Neural cell (in vitro differentiated cells): Measurements from ENCODE around the gene TRPM6. TPM values are rescaled to one million over a fixed set of nuclear protein-coding genes. Genes with fewer than 3 reads are reported as not detected.

Experiments used
- H2AFZ ChIP-seq: fragments of 200-600, 300-800 bp; sonication (generic), shearing (Covaris generic); 2 replicates; pipeline ENCODE4 v1.6.0; 2014; ENCODE audit warnings: low read depth, mild to moderate bottlenecking, antibody characterized with exemption, low read length, moderate library complexity
- H3F3A ChIP-seq: fragments of 200-600 bp; shearing (Covaris generic); 2 replicates; pipeline ENCODE4 v1.6.1; 2016; ENCODE audit warnings: mild to moderate bottlenecking, moderate library complexity, mixed read lengths, antibody characterized with exemption, low read length; ENCODE audit not compliant: insufficient read depth, poor library complexity, severe bottlenecking
- H3K27ac ChIP-seq: fragments of 200-600, 300-800 bp; sonication (generic), shearing (Covaris generic); 2 replicates; pipeline ENCODE4 v1.5.1; 2014; ENCODE audit warnings: mild to moderate bottlenecking, low read length, moderate library complexity
- H3K27me3 ChIP-seq: fragments of 300-800, 200-600 bp; sonication (generic), shearing (Covaris generic); 2 replicates; pipeline ENCODE4 v1.6.0; 2014; ENCODE audit warnings: mild to moderate bottlenecking, low read depth, low read length, moderate library complexity; ENCODE audit not compliant: insufficient read depth
- H3K36me3 ChIP-seq: fragments of 300-800, 200-600 bp; sonication (generic), shearing (Covaris generic); 2 replicates; pipeline ENCODE4 v1.5.1; 2014; ENCODE audit warnings: mild to moderate bottlenecking, antibody characterized with exemption, low read length, moderate library complexity; ENCODE audit not compliant: insufficient read depth
- H3K4me2 ChIP-seq: fragments of 300-800, 200-600 bp; sonication (generic), shearing (Covaris generic); 2 replicates; pipeline ENCODE4 v1.6.0; 2014; ENCODE audit warnings: mild to moderate bottlenecking, low read length
- H3K4me3 ChIP-seq: fragments of 300-800, 200-600 bp; sonication (generic), shearing (Covaris generic); 2 replicates; pipeline ENCODE4 v1.5.1; 2014; ENCODE audit warnings: mild to moderate bottlenecking, low read length, moderate library complexity
- H3K79me2 ChIP-seq: fragments of 200-600 bp; shearing (Covaris generic); replicated peaks from 2 replicates; pipeline ENCODE4 v1.6.0; 2014; ENCODE audit warnings: mild to moderate bottlenecking, low read length, moderate library complexity; ENCODE audit not compliant: insufficient read depth
- H3K9ac ChIP-seq: fragments of 300-800, 200-600 bp; sonication (generic), shearing (Covaris generic); 2 replicates; pipeline ENCODE4 v1.6.1; 2016; ENCODE audit warnings: mild to moderate bottlenecking, low read length, mixed read lengths
- H3K9me2 ChIP-seq: fragments of 200-600 bp; shearing (Covaris generic); 2 replicates; pipeline ENCODE4 v1.6.1; 2016; ENCODE audit warnings: mild to moderate bottlenecking, low read length, mixed read lengths; ENCODE audit not compliant: insufficient read depth
- H3K9me3 ChIP-seq: fragments of 200-600, 300-800 bp; sonication (generic), shearing (Covaris generic); 2 replicates; pipeline ENCODE4 v1.6.1; 2016; ENCODE audit warnings: mild to moderate bottlenecking, mixed run types, low read length, moderate library complexity, mixed read lengths
- H4K20me1 ChIP-seq: fragments of 200-600 bp; shearing (Covaris generic); 2 replicates; pipeline ENCODE4 v1.6.1; 2016; ENCODE audit warnings: mild to moderate bottlenecking, mixed run types; ENCODE audit not compliant: insufficient read depth
- EP300 ChIP-seq: fragments of 450-650 bp; conservative IDR thresholded peaks from 2 replicates; pipeline ENCODE4 v1.6.1; 2014; ENCODE audit warnings: antibody characterized with exemption, mild to moderate bottlenecking, moderate library complexity; ENCODE audit not compliant: poor library complexity, severe bottlenecking
- EZH2 ChIP-seq: fragments of 200-600, 300-800 bp; shearing (Covaris generic), sonication (generic); IDR thresholded peaks from 2 replicates; pipeline ENCODE4 v1.6.1; 2014; ENCODE audit warnings: antibody characterized with exemption, low read length, borderline replicate concordance, mild to moderate bottlenecking; ENCODE audit not compliant: insufficient read depth, poor library complexity, severe bottlenecking
- MXI1 ChIP-seq: fragments of 450-650 bp; conservative IDR thresholded peaks from 2 replicates; pipeline ENCODE4 v1.6.1; 2014; ENCODE audit warnings: antibody characterized with exemption, mild to moderate bottlenecking; ENCODE audit not compliant: poor library complexity, severe bottlenecking
- POLR2AphosphoS5 ChIP-seq: IDR thresholded peaks from 2 replicates; pipeline ENCODE4 v1.6.1; 2012
- RAD21 ChIP-seq: fragments of 450-650 bp; conservative IDR thresholded peaks from 2 replicates; pipeline ENCODE4 v1.6.1; 2014; ENCODE audit warnings: antibody characterized with exemption, mild to moderate bottlenecking, moderate library complexity
- SMC3 ChIP-seq: fragments of 450-650 bp; conservative IDR thresholded peaks from 2 replicates; pipeline ENCODE4 v1.6.1; 2014; ENCODE audit warnings: antibody characterized with exemption, mild to moderate bottlenecking, moderate library complexity; ENCODE audit not compliant: poor library complexity
- TAF1 ChIP-seq: IDR thresholded peaks from 2 replicates; pipeline ENCODE4 v1.6.1; 2012; ENCODE audit warnings: low read depth
- polyA plus RNA-seq: library from polyadenylated mRNA; depleted of rRNA; stranded (reverse); fragments of >200 nt; gene quantifications from 2 replicates; pipeline ENCODE4 v1.2.3, GENCODE V29; 2014
- TF ChIP-seq, protein P1 (sequence below): IDR thresholded peaks from 2 replicates; pipeline ENCODE4 v1.6.1; 2012; ENCODE audit warnings: borderline replicate concordance
- TF ChIP-seq, protein P2 (sequence below): fragments of 450-650 bp; IDR thresholded peaks from 2 replicates; pipeline ENCODE4 v1.5.1; 2014; ENCODE audit warnings: antibody characterized with exemption, mild to moderate bottlenecking, moderate library complexity; ENCODE audit not compliant: poor library complexity, severe bottlenecking

The TRPM6 gene
- polyA plus RNA-seq, 1 donor from 2014 or later: not detected

DNA sequence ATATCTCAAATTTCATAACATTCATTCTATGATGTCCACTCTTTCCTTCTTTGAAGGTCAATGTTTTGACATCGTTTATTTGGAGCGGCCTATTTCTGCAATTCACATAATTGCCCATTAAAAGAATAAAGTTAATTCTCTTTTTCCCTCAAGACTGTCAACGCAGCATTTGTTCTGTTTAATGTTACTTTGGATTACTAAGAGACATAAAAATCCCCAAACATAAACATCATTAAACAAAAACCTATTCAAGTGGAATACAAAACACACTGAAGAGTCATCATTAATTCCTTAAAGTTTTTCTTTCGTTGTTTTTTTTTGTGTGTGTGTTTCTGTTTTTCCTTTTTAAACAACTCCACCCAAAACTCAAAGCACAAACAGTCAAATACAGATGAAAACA lies 151.1 kb downstream of the TRPM6 start:
- H3K9me3 ChIP-seq: no peaks in the 10 kb centered on the region
- no peaks in the 10 kb centered on the region for H3K36me3 ChIP-seq
- H3K27me3 ChIP-seq: no peaks in the 10 kb centered on the region
- no peaks in the 10 kb centered on the region for H4K20me1 ChIP-seq
- H3F3A ChIP-seq: no peaks in the 10 kb centered on the region
- no peak overlapping the region for H3K4me2 ChIP-seq
- no peaks in the 10 kb centered on the region for H3K79me2 ChIP-seq
- H3K4me3 ChIP-seq: no peak overlapping the region
- H2AFZ ChIP-seq: no peak overlapping the region
- no peaks in the 10 kb centered on the region for H3K9me2 ChIP-seq
- H3K9ac ChIP-seq: no peak overlapping the region
- no peak for TF ChIP-seq POLR2AphosphoS5
- no peak for TF ChIP-seq EZH2
- no peak for TF ChIP-seq EP300
- TF ChIP-seq MXI1: no peak
- TF ChIP-seq SMC3: no peak
- no peak for TF ChIP-seq RAD21
- no peak for TF ChIP-seq TAF1
- TF ChIP-seq, protein P1, sequence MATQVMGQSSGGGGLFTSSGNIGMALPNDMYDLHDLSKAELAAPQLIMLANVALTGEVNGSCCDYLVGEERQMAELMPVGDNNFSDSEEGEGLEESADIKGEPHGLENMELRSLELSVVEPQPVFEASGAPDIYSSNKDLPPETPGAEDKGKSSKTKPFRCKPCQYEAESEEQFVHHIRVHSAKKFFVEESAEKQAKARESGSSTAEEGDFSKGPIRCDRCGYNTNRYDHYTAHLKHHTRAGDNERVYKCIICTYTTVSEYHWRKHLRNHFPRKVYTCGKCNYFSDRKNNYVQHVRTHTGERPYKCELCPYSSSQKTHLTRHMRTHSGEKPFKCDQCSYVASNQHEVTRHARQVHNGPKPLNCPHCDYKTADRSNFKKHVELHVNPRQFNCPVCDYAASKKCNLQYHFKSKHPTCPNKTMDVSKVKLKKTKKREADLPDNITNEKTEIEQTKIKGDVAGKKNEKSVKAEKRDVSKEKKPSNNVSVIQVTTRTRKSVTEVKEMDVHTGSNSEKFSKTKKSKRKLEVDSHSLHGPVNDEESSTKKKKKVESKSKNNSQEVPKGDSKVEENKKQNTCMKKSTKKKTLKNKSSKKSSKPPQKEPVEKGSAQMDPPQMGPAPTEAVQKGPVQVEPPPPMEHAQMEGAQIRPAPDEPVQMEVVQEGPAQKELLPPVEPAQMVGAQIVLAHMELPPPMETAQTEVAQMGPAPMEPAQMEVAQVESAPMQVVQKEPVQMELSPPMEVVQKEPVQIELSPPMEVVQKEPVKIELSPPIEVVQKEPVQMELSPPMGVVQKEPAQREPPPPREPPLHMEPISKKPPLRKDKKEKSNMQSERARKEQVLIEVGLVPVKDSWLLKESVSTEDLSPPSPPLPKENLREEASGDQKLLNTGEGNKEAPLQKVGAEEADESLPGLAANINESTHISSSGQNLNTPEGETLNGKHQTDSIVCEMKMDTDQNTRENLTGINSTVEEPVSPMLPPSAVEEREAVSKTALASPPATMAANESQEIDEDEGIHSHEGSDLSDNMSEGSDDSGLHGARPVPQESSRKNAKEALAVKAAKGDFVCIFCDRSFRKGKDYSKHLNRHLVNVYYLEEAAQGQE: no peak
- TF ChIP-seq, protein P2, sequence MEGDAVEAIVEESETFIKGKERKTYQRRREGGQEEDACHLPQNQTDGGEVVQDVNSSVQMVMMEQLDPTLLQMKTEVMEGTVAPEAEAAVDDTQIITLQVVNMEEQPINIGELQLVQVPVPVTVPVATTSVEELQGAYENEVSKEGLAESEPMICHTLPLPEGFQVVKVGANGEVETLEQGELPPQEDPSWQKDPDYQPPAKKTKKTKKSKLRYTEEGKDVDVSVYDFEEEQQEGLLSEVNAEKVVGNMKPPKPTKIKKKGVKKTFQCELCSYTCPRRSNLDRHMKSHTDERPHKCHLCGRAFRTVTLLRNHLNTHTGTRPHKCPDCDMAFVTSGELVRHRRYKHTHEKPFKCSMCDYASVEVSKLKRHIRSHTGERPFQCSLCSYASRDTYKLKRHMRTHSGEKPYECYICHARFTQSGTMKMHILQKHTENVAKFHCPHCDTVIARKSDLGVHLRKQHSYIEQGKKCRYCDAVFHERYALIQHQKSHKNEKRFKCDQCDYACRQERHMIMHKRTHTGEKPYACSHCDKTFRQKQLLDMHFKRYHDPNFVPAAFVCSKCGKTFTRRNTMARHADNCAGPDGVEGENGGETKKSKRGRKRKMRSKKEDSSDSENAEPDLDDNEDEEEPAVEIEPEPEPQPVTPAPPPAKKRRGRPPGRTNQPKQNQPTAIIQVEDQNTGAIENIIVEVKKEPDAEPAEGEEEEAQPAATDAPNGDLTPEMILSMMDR: no peak
- no peak overlapping the region for H3K27ac ChIP-seq

DNA sequence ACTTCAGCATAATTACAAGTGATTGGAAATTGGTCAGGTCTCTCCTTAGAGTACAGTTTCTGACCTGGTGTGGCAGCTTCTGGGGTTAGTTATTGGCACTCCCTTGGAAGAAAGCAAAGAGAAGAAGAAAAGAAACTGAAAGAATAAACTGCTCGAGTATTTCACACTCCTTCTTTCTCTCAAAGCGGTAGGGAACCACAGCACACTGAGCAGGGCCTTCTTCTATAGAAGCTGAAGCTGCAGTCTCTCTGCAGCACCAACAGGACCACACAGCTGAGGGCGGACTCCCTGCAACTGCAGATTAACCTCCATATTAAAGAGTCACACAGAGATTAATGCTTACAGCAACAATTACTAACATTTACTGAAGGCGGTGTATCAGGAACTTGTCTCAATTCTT lies 152.0 kb downstream of the TRPM6 start:
- H3K4me3 ChIP-seq: no peak overlapping the region
- H3K4me2 ChIP-seq: no peak overlapping the region
- no peak overlapping the region for H3K27ac ChIP-seq
- no peaks in the 10 kb centered on the region for H4K20me1 ChIP-seq
- no peaks in the 10 kb centered on the region for H3K9me2 ChIP-seq
- no peak overlapping the region for H3K9ac ChIP-seq
- TF ChIP-seq EP300: no peak
- TF ChIP-seq EZH2: no peak
- TF ChIP-seq, protein P2: no peak
- TF ChIP-seq SMC3: no peak
- no peak for TF ChIP-seq TAF1
- TF ChIP-seq RAD21: no peak
- TF ChIP-seq POLR2AphosphoS5: no peak
- TF ChIP-seq MXI1: no peak
- TF ChIP-seq, protein P1: no peak
- H3K79me2 ChIP-seq: no peaks in the 10 kb centered on the region
- no peaks in the 10 kb centered on the region for H3K36me3 ChIP-seq
- H2AFZ ChIP-seq: no peak overlapping the region
- no peaks in the 10 kb centered on the region for H3F3A ChIP-seq
- no peaks in the 10 kb centered on the region for H3K9me3 ChIP-seq
- no peaks in the 10 kb centered on the region for H3K27me3 ChIP-seq
